C4-2B (cell line): ENCODE data around the gene SCAMP4.

ENCODE experiments used
- H3K27ac ChIP-seq: fragments of 450-650 bp; 2 replicates; pipeline ENCODE4 v1.5.1; 2017
- CTCF ChIP-seq: fragments of 450-650 bp; conservative IDR thresholded peaks from 2 replicates; pipeline ENCODE4 v1.5.1; 2017; ENCODE audit warnings: mild to moderate bottlenecking
- ZFX ChIP-seq: fragments of 450-650 bp; IDR thresholded peaks from 2 replicates; pipeline ENCODE4 v1.6.1; 2017

SCAMP4 gene

GRCh38 chr19:1863638-1864479, 41.3 kb upstream of the SCAMP4 start:
- H3K27ac ChIP-seq = peak overlapping the region; percentile 92
- no peak for TF ChIP-seq ZFX
- TF ChIP-seq CTCF = no peak

GRCh38 chr19:1864480-1865171, 40.6 kb upstream of the SCAMP4 start:
- H3K27ac ChIP-seq = peak overlapping the region; percentile 92
- TF ChIP-seq CTCF (peak; percentile 86), ZFX (no peak)

- H3K27ac ChIP-seq = peak overlapping the region; percentile 92
- TF ChIP-seq CTCF (no peak), ZFX (no peak)
Observed at GRCh38 chr19:1865172-1866010, 39.8 kb upstream of the SCAMP4 start.

- no peak for TF ChIP-seq ZFX
- no peak for TF ChIP-seq CTCF
- H3K27ac ChIP-seq = no peak overlapping the region
Observed at GRCh38 chr19:1866693-1867348, 38.4 kb upstream of the SCAMP4 start.

GRCh38 chr19:1867349-1867724, 37.9 kb upstream of the SCAMP4 start:
- TF ChIP-seq CTCF = no peak
- no peak for TF ChIP-seq ZFX
- H3K27ac ChIP-seq = no peak overlapping the region

- no peak for TF ChIP-seq CTCF
- no peak for TF ChIP-seq ZFX
- H3K27ac ChIP-seq = no peak overlapping the region
Observed at GRCh38 chr19:1868971-1869370, 36.2 kb upstream of the SCAMP4 start.
